Measurements from ENCODE around the gene RBM20.
"Not testable (repeated sequence)": the region's sequence is repeated elsewhere in the genome, so short reads cannot be mapped to it uniquely, and the experiment has no call there.

Gene RBM20

GRCh38 chr10:110625951-110626855 lies 17.9 kb upstream of the RBM20 start:
- no peak for DNase-seq (ENCODE audit: low spot score)

GRCh38 chr10:110628161-110628560 lies 16.0 kb upstream of the RBM20 start:
- no peak for DNase-seq (ENCODE audit: low spot score)

- DNase-seq (ENCODE audit: low spot score), result no peak
Measured at GRCh38 chr10:110629680-110630191, 14.4 kb upstream of the RBM20 start.

GRCh38 chr10:110631934-110632333 lies 12.2 kb upstream of the RBM20 start:
- no peak for DNase-seq (ENCODE audit: low spot score)

- DNase-seq (ENCODE audit: low spot score), result no peak
Measured at GRCh38 chr10:110632591-110633215, 11.4 kb upstream of the RBM20 start.

GRCh38 chr10:110634527-110635209 lies 9.5 kb upstream of the RBM20 start:
- no peak for DNase-seq (ENCODE audit: low spot score)

- DNase-seq (ENCODE audit: low spot score), result no peak
Measured at GRCh38 chr10:110636572-110636931, 7.6 kb upstream of the RBM20 start.

- no peak for DNase-seq (ENCODE audit: low spot score)
Measured at GRCh38 chr10:110636932-110637557, 7.1 kb upstream of the RBM20 start.

GRCh38 chr10:110637558-110638053 lies 6.5 kb upstream of the RBM20 start:
- DNase-seq (ENCODE audit: low spot score), result no peak

GRCh38 chr10:110638319-110638718 lies 5.8 kb upstream of the RBM20 start:
- no peak for DNase-seq (ENCODE audit: low spot score)

- not testable (repeated sequence) for DNase-seq (ENCODE audit: low spot score)
Measured at GRCh38 chr10:110639046-110639445, 5.1 kb upstream of the RBM20 start.

- not testable (repeated sequence) for DNase-seq (ENCODE audit: low spot score)
Measured at GRCh38 chr10:110639858-110640257, 4.3 kb upstream of the RBM20 start.

GRCh38 chr10:110641256-110641655 lies 2.9 kb upstream of the RBM20 start:
- DNase-seq (ENCODE audit: low spot score), result no peak

GRCh38 chr10:110642204-110643034 lies 1.7 kb upstream of the RBM20 start:
- no peak for DNase-seq (ENCODE audit: low spot score)

- no peak for DNase-seq (ENCODE audit: low spot score)
Measured at GRCh38 chr10:110643035-110643652, 992 bp upstream of the RBM20 start.

GRCh38 chr10:110644598-110645462 lies 694 bp downstream of the RBM20 start:
- DNase-seq (ENCODE audit: low spot score), result no peak

GRCh38 chr10:110646417-110647135 lies 2.4 kb downstream of the RBM20 start:
- no peak for DNase-seq (ENCODE audit: low spot score)

GRCh38 chr10:110647136-110647430 lies 2.9 kb downstream of the RBM20 start:
- DNase-seq (ENCODE audit: low spot score), result no peak

- DNase-seq (ENCODE audit: low spot score), result no peak
Measured at GRCh38 chr10:110648692-110649346, 4.7 kb downstream of the RBM20 start.

All from hematopoietic multipotent progenitor cell treated with erythropoietin and hydrocortisone succinate and interleukin-3 and kit ligand, for 15 days (in vitro differentiated cells).